GM18520 (cell line): ENCODE results near the gene ZNF521.
"Not testable (repeated sequence)": the region's sequence is repeated elsewhere in the genome, so short reads cannot be mapped to it uniquely, and the experiment has no call there.

Experiments
- ATAC-seq: cut with Tn5 transposase; IDR thresholded peaks from one replicate; pipeline ENCODE4 v1.9.1; 2021; ENCODE audit not compliant: unreplicated experiment

ZNF521 gene

GRCh38 chr18:25047421-25047820 is 304.5 kb downstream of the ZNF521 start:
- no peak for ATAC-seq

DNA sequence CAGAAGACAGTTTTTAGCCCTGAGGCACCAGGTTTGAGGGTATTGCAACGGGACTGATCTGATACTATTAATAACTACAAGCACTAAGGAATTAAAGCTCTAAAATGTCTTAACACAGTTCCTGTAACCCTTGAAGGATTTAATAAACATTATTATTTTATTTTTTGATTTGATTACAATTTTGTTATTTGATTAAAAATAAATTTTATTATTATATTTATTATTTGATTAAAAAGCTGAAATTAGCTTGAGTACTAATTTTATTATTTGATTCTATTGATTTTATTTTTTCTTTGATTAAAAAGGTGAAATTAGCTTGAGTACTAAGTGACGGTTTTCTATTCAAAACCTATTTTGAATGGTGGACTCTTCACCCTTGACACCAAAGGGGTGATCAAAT is 307.3 kb downstream of the ZNF521 start:
- no peak for ATAC-seq

DNA sequence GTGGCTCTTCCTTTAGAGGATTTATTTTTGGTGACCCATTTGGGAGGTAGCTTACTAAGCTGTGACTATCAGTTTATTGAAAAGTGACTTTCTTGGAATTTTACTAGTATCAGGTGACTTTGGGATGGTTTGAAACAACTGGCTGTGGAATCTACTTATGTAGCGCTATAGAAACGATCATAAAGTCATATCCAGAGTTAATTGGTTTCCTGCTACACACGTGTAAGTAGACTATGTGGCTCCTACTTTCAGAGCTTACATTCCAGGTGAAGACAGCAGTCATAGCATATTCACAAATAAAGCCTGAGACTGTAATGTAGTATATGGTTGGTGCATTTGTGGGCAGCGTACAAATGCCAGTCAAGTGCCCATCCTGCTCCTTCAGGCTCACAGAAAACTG is 308.9 kb downstream of the ZNF521 start:
- ATAC-seq, result no peak

DNA sequence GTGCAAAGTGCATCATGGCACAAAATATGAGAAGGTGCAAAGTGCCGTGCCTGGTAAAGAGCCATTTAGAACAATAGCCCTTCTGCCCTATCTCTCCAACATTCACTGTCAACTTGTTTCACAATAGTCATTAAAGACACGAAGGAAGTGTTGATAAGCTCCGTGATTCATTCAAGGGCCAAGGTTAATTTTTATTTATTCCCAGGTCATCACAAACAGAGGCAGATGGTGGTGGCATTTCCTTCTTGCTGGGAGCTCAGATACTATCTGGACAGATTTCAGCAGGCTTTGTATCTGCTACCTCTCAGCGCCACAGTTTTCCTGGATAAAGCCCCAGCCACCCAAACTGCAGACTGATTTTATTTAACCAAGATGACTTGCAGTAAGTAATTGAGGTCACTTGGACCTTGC is 309.3 kb downstream of the ZNF521 start:
- no peak for ATAC-seq

DNA sequence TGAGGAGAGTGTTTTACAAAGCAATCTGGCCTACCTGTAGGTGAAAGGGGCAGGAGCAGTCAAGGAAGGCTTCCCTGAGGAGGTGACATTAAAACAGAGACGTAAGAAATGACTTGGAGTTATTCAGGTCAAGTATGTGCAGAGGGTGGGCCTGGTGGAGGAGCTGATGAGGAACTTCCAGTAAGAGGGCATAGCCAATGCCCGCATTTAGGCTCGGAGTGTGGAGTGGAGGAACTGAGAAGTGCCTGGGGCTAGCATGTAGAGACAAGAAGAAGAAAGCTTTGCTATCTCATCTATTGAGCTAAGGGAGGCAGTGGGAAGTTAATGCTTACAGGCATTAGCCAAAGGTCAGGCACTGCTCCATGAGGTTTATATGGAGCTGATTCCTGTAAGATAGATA is 312.2 kb downstream of the ZNF521 start:
- no peak for ATAC-seq

DNA sequence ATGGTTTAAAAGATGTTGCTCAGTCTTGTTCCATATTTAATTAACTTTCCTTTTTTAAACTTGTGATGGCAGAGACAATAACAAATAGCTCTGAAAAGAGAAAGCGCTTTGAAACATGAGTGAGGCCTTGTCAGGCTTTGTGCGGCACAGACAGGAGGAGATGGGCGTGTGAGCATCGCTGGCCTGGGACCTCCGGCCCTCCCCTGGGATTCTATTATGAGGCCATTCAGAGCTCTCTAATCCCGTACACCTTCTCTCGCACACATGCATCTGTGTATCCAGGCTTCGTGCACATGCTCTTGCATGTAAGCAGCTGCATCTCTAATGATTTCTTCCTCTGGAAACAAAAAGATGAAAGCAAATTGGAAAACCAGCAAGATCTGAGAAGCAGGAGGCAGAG is 313.7 kb downstream of the ZNF521 start:
- no peak for ATAC-seq

DNA sequence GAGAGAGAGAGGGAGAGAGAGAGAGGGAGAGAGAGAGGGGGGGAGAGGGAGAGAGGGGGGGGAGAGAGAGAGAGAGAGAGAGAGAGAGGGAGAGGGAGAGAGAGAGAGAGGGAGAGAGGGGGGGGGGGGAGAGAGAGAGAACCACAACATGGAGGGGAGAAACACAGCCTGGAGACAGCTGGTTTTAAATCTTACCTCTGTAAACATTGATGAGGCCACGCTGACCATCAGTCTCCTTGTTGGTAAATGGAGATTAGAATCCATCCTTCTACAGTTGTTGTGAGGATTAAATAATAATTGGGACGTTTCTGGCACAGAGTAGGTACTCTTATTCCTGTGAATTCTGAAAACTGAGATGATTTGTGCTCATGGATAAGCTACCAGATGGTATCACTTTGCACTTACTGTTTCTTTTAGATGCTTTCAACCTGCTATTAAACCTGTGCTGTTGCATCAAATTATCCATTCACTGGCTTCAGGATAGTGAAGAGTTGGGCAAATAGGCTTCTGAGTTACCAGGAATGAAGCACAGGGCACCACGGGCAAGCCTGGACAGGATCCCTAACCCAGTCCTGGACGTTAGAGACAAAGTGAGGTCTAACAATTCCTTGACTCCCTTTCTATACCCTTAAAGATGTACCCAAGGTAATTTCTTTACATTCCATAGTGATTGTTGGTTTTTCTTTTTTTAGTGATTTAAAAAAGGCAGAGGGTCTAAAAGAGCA is 318.1 kb downstream of the ZNF521 start:
- no peak for ATAC-seq

DNA sequence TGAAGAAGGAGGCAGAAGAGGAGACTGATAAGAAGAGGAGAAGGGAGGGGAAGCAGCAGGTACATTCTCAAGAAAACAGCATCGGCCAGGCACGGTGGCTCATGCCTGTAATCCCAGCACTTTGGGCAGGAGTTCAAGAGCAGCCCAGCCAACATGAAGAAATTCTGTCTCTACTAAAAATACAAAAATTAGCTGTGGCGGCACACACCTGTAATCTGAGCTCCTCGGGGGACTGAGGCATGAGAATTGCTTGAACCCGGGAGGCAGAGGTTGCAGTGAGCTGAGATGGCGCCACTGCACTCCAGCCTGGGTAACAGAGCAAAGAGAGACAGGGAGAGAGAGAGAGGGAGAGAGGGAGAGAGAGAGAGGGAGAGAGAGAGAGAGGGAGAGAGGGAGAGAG is 318.8 kb downstream of the ZNF521 start:
- ATAC-seq, result not testable (repeated sequence)

GRCh38 chr18:25029802-25030201 is 322.2 kb downstream of the ZNF521 start:
- ATAC-seq, result no peak

- no peak for ATAC-seq
Observed at GRCh38 chr18:25019931-25020330, 332.0 kb downstream of the ZNF521 start.

DNA sequence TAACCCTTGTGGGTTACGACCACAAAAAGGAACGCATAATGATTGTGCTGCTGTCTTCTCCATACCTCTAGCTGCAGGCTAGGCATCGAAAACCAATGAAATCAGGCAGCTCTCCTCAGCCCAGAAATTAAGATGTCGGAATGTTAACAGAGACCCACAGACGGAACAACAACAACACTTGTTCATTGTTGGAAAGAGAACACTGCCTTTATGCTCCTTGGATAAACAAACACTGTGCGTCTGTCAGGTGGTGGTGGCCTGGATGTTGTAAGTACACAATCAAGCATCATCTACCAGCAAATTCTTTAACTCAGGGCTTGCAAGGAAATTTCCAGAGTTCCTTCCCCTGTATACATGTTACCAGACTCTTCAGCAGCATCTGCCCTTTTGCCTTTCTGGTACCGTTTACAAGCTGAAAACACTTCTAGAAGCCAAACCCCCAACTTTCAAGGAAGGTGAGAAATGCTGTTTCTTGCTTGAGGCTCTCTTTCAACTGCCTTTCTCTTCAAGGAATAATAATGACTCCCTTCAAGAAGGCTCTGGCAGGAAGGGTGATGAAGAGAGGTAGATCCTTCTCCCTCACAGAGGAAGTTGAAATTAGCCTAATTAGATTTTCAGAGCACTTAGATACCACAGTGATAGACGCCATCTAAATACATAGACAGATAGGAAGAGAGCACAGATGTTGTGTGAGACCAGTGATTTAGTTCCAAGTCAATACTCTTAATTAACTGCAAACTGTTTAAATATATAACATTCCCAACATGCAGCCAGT is 332.7 kb downstream of the ZNF521 start:
- ATAC-seq, result no peak

DNA sequence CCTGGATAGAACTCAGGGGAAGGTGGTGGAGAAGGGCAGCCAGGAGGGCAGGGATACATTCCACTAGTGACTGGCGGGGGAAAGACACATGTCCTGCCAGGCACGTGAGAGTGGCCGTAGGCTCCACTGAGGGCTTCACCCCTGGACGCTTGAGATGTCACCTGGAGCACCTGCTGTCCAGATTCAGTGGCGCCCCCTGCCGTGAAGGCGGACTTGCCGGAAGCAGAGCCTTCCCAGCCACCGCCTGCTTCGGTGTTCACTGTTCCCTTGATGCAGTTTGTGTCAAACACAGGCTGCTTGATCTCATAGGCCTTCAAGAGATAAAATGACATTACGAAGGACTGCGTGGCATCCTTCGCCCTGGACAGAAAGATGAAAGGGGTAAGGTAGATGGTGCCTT is 335.3 kb downstream of the ZNF521 start:
- no peak for ATAC-seq

GRCh38 chr18:25016181-25016580 is 335.8 kb downstream of the ZNF521 start:
- no peak for ATAC-seq
